SKM-1 treated with dmso at 0.1 percent for 144 hours (cell line): ENCODE data around the gene TUSC2.

Experiments used
- DNase-seq: peaks from one replicate; lab custom pipeline; 2025; ENCODE audit not compliant: unreplicated experiment; lab: John Stamatoyannopoulos, UW

TUSC2 gene

GRCh38 chr3:50336452-50337174 is 8.6 kb upstream of the TUSC2 start:
- no peak for DNase-seq

GRCh38 chr3:50334339-50335075 is 6.5 kb upstream of the TUSC2 start:
- no peak for DNase-seq

GRCh38 chr3:50333744-50334328 is 5.8 kb upstream of the TUSC2 start:
- DNase-seq: no peak

GRCh38 chr3:50331364-50331907 is 3.4 kb upstream of the TUSC2 start:
- DNase-seq: no peak

GRCh38 chr3:50330330-50330729 is 2.3 kb upstream of the TUSC2 start:
- DNase-seq: no peak

GRCh38 chr3:50327129-50327528 is 894 bp downstream of the TUSC2 start:
- DNase-seq: no peak

- DNase-seq: no peak
Measured at GRCh38 chr3:50326182-50326541, 1.9 kb downstream of the TUSC2 start.

GRCh38 chr3:50325497-50326181 is 2.4 kb downstream of the TUSC2 start:
- DNase-seq: no peak

GRCh38 chr3:50325113-50325480 is 2.9 kb downstream of the TUSC2 start:
- no peak for DNase-seq

- DNase-seq: no peak
Measured at GRCh38 chr3:50324351-50325112, 3.5 kb downstream of the TUSC2 start.

- no peak for DNase-seq
Measured at GRCh38 chr3:50323614-50324199, 4.3 kb downstream of the TUSC2 start.

- no peak for DNase-seq
Measured at GRCh38 chr3:50323092-50323600, 4.9 kb downstream of the TUSC2 start.

- no peak for DNase-seq
Measured at GRCh38 chr3:50322386-50323091, 5.5 kb downstream of the TUSC2 start, which contains the start of gene HYAL2. HYAL2 (minus strand) TSS chr3:50322745; CDS start chr3:50320489, 2,256 bp downstream.

GRCh38 chr3:50322115-50322385 is 6.0 kb downstream of the TUSC2 start:
- no peak for DNase-seq

- DNase-seq: peak; percentile 90
Measured at GRCh38 chr3:50321336-50322114, 6.5 kb downstream of the TUSC2 start.

- DNase-seq: peak; percentile 44
Measured at GRCh38 chr3:50320853-50321335, 7.1 kb downstream of the TUSC2 start.

- DNase-seq: no peak
Measured at GRCh38 chr3:50319894-50320625, 8.0 kb downstream of the TUSC2 start.
